Gastroesophageal sphincter (tissue), 3 donors: ENCODE measurements around the gene CAPN5.

ENCODE experiments used
- POLR2AphosphoS5 ChIP-seq: sonication (generic); formaldehyde crosslinking; IDR thresholded peaks from one replicate; pipeline ENCODE4 v1.6.1; 2017; ENCODE audit warnings: antibody characterized with exemption
- TF ChIP-seq, protein P1 (sequence below), 4 experiments: fragments of 200-600 bp in 2 of 4; fragments of 450-650 bp in 2 of 4; sonication (generic) in 1 of 4; IDR thresholded peaks; one replicate each; pipeline ENCODE4 v1.5.1; 2017 to 2019; ENCODE audit warnings: antibody characterized with exemption in 4 of 4, mild to moderate bottlenecking in 2 of 4, moderate library complexity in 2 of 4

DNA sequence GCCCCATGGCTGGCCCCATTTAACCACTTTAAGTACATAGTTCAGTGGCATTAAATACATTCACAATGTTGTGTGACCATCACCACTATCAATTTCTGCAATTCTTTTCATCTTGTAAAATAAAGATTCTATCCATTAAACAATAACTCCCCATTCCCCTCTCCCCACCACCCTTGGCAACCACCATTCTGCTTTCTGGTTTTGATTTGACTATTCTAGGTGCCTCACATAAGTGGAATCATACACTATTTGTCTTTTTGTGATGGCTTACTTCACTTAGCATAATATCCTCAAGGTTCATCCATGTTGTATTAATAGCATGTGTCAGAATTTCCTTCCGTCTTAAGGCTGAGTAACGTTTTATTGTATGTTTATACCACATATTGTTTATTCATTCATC lies 68.3 kb downstream of the CAPN5 start:
- no peak for TF ChIP-seq POLR2AphosphoS5
- TF ChIP-seq, protein P1, sequence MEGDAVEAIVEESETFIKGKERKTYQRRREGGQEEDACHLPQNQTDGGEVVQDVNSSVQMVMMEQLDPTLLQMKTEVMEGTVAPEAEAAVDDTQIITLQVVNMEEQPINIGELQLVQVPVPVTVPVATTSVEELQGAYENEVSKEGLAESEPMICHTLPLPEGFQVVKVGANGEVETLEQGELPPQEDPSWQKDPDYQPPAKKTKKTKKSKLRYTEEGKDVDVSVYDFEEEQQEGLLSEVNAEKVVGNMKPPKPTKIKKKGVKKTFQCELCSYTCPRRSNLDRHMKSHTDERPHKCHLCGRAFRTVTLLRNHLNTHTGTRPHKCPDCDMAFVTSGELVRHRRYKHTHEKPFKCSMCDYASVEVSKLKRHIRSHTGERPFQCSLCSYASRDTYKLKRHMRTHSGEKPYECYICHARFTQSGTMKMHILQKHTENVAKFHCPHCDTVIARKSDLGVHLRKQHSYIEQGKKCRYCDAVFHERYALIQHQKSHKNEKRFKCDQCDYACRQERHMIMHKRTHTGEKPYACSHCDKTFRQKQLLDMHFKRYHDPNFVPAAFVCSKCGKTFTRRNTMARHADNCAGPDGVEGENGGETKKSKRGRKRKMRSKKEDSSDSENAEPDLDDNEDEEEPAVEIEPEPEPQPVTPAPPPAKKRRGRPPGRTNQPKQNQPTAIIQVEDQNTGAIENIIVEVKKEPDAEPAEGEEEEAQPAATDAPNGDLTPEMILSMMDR (IDR thresholded peaks at IDR 0.05): no peak
